Globus pallidus (tissue), 1 donor: ENCODE data around the gene CD63.
A peak's percentile ranks its signal among the peaks of the same experiment; 100 is the strongest.

Experiments
- DNase-seq: peaks from one replicate; pipeline ENCODE4 v3.0.0-alpha.2; 2015; ENCODE audit warnings: low spot score

The CD63 gene

DNA sequence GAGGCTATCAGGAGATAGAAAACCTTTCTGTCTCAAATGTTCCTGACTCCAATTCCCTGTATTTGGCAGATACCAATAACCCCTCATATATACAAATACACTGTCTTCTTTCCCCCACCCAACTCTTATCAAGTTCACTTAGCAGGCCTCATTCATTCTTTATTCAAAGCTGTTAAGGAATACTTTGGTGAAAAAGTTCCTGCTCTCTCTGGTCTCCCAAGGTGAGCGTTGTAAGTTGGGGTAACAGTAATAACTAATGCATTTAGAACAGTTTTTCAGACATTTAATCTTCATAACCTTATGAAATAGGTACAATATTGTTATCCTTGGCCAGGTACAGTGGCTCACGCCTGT is 10.2 kb upstream of the CD63 start:
- DNase-seq = no peak

DNA sequence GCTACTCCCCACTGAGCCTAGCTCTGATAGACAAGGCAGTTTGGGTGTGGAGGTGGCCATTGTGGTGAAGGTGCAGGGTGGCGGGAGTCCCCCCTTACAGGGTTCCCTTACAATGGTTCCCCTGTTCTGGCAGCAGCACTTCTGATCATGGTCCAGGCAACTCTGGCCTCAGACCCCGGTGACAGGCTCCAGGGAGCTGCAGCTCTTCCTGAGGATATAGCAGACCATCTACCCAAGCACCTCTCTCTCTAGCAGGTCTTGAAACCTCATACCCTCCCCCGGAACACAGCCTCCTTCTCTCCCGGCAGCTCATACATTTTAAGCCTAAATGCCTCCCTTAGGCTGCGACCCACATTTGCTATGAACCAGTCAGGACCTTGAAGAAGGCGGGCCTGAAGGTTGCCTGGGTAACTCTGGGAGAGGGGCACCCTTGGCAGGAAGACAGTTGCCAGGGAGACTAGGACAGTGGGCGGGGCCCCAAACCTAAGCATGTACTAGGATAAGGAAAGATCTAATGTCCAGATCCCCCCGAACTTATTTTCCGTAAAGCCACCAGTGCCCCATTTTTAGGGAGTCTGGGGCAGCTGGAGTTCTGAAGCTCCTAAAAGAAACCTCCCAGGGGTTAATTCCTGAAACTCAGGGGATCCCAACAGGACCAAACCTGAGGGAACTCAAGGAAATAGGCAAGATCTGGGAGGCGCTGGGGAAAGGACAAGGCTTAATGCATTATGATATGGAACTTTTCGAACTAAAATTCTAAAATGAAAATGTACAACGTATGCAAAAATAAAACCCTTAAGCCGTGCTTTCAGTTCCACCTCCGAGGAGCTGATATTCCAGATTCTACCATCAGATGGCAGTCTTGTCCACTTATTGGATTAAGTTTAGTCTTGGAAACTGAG is 9.6 kb upstream of the CD63 start:
- DNase-seq = peak; percentile 83

- DNase-seq = no peak
Observed at GRCh38 chr12:55737581-55738122, 8.8 kb upstream of the CD63 start.

DNA sequence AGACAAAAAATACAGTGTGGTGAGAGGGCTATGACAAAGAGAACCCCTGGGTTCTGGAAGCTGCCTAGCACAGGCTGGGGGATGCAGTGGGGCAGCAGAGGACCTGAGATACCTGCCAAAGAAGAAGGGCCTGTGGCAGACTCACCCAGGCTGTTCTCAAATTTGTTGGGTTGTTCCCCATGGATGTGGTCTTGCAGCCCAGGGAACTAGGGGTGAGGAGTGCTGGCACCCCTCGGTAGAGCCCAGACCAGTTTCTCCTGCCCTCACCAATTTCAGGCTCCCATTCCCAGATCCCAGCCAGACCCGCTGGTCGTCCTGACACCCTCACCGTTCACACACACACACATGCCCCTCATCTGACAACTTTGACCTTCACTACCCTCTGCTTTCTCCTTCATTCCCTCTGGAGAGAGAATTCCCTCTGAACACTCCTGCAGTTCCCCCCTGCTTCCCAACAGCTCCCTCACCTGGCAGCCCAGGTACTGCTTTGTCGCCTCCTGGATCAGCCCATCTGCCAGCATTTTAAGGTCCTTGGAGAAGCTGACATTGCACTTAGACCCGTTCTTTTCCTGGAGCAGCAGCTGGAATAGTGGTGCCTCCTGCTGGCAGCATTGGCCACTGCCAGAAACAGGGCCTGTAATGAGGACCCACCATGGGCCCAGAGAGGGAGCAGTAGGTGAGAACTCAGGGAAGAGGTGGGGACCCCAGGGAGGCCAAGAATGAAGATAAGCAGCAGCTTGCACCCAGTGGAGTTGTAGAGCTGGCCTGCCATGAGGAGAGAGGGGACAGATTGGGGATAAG is 8.2 kb upstream of the CD63 start:
- peak; percentile 70 for DNase-seq

- DNase-seq = no peak
Observed at GRCh38 chr12:55736076-55736475, 7.3 kb upstream of the CD63 start.

DNA sequence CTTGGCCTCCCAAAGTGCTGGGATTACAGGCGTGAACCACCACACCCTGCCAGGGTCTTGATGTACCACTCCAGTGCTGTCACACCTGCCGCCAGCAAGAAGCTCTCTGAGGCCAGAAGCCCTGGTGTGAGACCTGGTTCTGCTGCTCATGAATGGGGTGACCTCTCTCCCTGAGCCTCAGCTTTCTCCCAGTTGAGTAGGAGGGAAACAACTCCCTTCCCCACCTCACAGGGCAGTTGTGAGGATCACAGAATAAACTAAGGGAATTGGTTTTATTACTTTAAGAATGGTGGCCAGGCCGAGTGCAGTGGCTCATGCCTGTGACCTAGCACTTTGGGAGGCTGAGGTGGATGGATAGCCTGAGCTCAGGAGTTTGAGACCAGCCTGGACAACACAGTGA is 5.8 kb upstream of the CD63 start:
- no peak for DNase-seq

DNA sequence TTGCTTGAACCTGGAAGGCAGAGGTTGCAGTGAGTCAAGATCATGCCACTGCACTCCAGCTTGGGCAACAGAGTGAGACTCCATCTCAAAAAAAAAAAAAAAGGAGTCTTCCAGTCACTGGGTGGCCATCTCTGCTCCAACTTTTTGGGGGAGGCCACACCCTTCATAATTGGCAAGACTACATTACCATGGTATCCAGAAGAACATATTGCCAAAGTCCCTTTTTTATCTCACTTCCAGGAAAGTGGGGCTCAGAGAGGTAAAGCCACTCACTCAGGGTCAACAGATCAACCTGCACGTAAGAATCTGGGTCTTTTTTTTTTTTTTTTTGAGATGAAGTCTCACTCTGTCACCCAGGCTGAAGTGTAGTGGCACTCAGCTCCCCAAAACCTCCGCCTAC is 5.0 kb upstream of the CD63 start:
- DNase-seq = no peak

- no peak for DNase-seq
Observed at GRCh38 chr12:55733021-55733555, 4.3 kb upstream of the CD63 start.

DNA sequence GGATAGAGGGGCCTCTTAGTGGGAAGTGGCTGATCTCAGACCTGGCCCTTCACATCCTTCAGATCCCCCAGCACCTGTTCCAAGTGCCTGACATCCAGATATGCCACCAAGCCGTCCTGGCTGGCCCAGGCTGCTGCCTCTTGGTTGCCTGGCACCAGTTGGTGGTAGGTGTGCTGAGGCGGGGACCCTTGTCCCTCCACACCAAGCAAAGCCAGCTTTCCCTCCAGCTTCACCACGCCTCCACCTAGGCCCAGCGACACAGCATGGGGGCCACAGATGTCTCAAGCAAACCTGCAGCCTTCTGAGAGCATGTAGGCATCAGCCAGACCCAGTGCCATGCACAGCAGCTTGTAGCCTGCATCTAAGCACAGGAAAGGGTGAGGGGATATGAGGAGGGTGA is 3.5 kb upstream of the CD63 start:
- DNase-seq = no peak

GRCh38 chr12:55729819-55730818 is 1.3 kb upstream of the CD63 start:
- DNase-seq = peak; percentile 84

DNA sequence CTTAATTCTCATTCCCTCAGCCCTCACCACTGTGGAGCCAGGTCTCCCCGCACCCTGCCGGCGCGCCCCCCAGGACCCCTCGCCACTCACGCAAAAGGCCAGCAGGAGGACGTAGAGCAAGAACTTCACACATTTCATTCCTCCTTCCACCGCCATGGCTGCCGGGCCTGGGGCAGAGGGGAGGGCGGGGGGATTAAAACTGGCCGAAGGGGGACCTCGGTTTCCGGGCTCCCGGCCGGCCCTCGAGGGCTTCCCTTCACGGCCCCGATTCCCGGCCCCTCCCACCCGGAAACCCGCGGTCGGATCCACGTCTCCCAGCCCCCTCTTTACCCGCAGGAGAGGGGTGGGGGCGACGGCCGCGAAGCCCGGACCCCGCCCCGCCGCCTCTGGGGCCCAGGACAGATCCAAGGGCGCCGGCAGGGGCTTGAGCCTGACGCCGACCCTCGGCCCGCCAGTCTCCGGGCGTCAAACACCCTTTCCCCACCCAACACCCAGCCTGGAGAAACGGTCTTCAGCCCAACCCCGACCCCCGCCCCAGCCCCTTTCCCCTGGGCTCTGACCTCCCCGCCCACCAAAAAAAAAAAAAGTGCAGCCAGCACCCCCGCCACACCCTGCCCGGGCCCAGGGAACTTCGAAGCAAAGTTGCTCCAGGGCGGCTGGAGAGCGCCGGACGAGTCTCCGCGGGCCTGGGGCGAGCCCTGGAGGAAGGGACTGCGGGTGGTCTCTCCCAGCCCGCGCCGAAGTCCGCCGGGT is 447 bp downstream of the CD63 start:
- peak; percentile 77 for DNase-seq

GRCh38 chr12:55727643-55728185 is 1.1 kb downstream of the CD63 start:
- no peak for DNase-seq

DNA sequence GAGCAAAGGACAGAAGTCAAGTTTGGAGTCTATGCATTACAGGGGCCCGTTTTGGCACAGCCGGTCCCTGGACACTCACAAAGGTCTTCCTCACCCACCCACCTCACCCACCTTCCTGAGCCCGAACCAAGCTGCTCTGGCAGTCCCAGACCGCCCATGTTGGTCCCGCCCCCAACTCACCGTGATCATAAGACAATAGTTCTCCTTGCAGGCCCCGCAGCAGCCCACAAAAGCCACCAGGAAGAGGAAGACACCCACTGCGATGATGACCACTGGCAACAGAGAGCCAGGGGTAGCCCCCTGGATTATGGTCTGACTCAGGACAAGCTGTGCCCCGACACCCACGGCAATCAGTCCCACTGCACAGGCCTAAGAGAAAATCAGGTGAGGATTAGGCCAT is 1.8 kb downstream of the CD63 start:
- DNase-seq = no peak

GRCh38 chr12:55725556-55725955 is 3.3 kb downstream of the CD63 start:
- DNase-seq = no peak

DNA sequence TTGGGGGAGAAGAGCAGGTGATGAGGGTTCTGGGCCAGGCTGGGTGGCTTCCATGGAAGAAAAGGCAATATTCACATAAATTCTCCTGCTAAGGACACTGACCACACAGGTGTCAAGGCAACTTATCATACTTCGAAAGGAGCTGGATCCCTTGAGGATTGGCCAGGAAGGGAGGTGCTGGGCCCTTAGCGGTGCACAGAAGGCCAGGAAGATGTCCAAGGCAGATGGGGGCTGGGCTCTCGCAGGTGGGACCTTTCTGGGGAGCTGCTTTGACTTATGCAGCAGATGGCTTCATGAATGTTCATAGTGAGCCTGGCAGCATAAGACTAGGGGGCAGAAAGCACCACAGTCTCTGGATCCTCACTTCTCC is 3.9 kb downstream of the CD63 start:
- DNase-seq = no peak

GRCh38 chr12:55724226-55724939 is 4.4 kb downstream of the CD63 start:
- DNase-seq = peak; percentile 77

DNA sequence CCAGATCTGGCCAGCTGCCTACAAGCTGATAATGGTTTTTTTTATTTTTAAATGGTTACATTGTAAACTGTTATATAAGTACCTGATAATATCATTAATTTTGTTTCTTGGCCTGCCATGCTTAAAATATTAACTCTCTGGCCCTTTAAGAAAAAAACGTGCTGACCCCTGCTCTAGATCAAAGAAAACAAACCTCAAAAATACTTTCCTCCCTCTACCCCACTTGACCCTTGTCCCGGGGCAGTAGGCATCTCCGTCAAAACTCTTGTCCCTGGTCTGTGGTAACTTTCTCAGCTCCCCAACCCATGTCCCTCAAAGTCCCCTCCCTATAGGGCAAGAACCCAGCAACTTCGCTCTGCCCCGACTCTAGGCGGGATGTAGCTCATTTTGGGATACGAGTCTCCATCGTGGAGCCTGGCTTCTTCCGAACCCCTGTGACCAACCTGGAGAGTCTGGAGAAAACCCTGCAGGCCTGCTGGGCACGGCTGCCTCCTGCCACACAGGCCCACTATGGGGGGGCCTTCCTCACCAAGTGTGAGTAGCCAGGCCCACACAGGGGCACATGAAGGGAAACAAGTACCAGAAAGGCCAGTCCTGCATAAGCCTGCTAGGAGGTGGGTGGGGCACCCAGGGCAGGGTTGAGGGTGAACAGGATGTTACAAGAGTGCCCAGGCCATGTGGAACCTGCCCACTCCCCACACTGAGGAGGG is 5.1 kb downstream of the CD63 start:
- no peak for DNase-seq

DNA sequence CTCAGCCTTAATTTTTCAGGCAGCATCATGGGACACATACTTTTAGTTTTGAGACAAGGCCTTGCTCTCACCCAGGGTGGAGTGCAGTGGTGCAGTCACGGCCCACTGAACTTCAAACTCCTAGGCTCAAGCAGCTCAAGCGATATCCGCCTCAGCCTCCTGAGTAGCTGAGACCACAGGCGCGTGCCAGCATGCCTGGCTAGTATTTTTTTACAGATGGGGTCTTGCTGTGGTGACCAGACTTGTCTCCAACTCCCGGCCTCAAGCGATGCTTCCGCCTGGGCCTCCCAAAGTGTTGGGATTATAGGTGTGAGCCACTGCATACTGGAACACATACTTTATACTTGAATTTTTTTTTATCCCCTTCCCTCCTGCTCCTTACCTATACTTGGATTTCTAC is 5.9 kb downstream of the CD63 start:
- no peak for DNase-seq

GRCh38 chr12:55721601-55722213 is 7.1 kb downstream of the CD63 start:
- DNase-seq = no peak
